ENCODE data around the gene PAQR9.

Gene PAQR9

GRCh38 chr3:142962520-142963233 is 797 bp downstream of the PAQR9 start:
- no peak for ATAC-seq (ENCODE audit: insufficient read depth, low read depth)

DNA sequence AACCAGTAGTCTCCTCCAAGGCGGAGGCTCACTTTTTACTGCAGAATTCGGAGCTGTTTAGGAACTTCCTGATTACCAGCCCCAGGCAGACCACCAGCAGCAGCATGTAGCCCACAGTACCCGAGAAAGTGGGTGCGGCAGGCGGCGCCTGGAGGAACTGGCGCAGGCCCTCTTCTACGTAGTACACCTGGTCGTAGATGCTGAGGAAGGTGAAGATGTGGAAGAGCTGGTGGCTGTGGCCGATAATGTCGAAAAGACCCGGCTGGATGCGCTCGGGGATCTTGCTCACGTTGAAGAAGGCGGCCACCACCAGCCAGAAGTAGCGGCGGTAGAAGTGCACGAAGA is 1.3 kb downstream of the PAQR9 start:
- Histone ChIP-seq H3K9ac (ENCODE audit: low read depth, low read length) (no peak overlapping the region), H3K79me2 (ENCODE audit: insufficient read depth, low read length) (no peaks in the 10 kb centered on the region), H3K4me1 (ENCODE audit: insufficient read depth, low read length) (no peaks in the 10 kb centered on the region), H4K20me1 (ENCODE audit: insufficient read depth, low read length) (no peaks in the 10 kb centered on the region), H3K27me3 (ENCODE audit: insufficient read depth, low read length, poor library complexity) (peaks cover 20% of the 10 kb centered on the region), H3K36me3 (ENCODE audit: insufficient read depth, low read length) (no peaks in the 10 kb centered on the region), H3K4me2 (ENCODE audit: insufficient read depth, low read length) (no peak overlapping the region), H2AFZ (ENCODE audit: low read depth, low read length) (no peak overlapping the region), H3K4me3 (ENCODE audit: low read depth in 1 of 2, low read length in 2 of 2) (no peak overlapping the region), H3K9me3 (ENCODE audit: insufficient read depth, low read length, severe bottlenecking) (no peaks in the 10 kb centered on the region), H3K27ac (ENCODE audit: low read length) (no peak overlapping the region)
- DNase-seq (no peak), ATAC-seq (ENCODE audit: insufficient read depth, low read depth) (no peak)
- TF ChIP-seq, protein P1, sequence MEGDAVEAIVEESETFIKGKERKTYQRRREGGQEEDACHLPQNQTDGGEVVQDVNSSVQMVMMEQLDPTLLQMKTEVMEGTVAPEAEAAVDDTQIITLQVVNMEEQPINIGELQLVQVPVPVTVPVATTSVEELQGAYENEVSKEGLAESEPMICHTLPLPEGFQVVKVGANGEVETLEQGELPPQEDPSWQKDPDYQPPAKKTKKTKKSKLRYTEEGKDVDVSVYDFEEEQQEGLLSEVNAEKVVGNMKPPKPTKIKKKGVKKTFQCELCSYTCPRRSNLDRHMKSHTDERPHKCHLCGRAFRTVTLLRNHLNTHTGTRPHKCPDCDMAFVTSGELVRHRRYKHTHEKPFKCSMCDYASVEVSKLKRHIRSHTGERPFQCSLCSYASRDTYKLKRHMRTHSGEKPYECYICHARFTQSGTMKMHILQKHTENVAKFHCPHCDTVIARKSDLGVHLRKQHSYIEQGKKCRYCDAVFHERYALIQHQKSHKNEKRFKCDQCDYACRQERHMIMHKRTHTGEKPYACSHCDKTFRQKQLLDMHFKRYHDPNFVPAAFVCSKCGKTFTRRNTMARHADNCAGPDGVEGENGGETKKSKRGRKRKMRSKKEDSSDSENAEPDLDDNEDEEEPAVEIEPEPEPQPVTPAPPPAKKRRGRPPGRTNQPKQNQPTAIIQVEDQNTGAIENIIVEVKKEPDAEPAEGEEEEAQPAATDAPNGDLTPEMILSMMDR (IDR thresholded peaks at IDR 0.05; ENCODE audit: borderline replicate concordance, extremely low read depth, low read length, poor library complexity, severe bottlenecking) = no peak
- no peak for TF ChIP-seq EZH2 (IDR thresholded peaks at IDR 0.05; ENCODE audit: borderline replicate concordance, low read depth, low read length, severe bottlenecking)

More at GRCh38 chr3:142962520-142963233, 797 bp downstream of the PAQR9 start:
- no peak overlapping the region for H3K9ac ChIP-seq (ENCODE audit: low read depth, low read length)
- no peak for DNase-seq
- no peak overlapping the region for H3K27ac ChIP-seq (ENCODE audit: low read length)
- H3K9me3 ChIP-seq (ENCODE audit: insufficient read depth, low read length, severe bottlenecking) = no peaks in the 10 kb centered on the region
- H3K4me2 ChIP-seq (ENCODE audit: insufficient read depth, low read length) = no peak overlapping the region
- no peak overlapping the region for H3K4me3 ChIP-seq (ENCODE audit: low read depth in 1 of 2, low read length in 2 of 2)
- TF ChIP-seq, protein P1 (IDR thresholded peaks at IDR 0.05; ENCODE audit: borderline replicate concordance, extremely low read depth, low read length, poor library complexity, severe bottlenecking) = no peak
- no peak for TF ChIP-seq EZH2 (IDR thresholded peaks at IDR 0.05; ENCODE audit: borderline replicate concordance, low read depth, low read length, severe bottlenecking)
- H2AFZ ChIP-seq (ENCODE audit: low read depth, low read length) = no peak overlapping the region
- H3K4me1 ChIP-seq (ENCODE audit: insufficient read depth, low read length) = no peaks in the 10 kb centered on the region
- H3K79me2 ChIP-seq (ENCODE audit: insufficient read depth, low read length) = no peaks in the 10 kb centered on the region
- H3K36me3 ChIP-seq (ENCODE audit: insufficient read depth, low read length) = no peaks in the 10 kb centered on the region
- peaks cover 14% of the 10 kb centered on the region for H3K27me3 ChIP-seq (ENCODE audit: insufficient read depth, low read length, poor library complexity)
- H4K20me1 ChIP-seq (ENCODE audit: insufficient read depth, low read length) = no peaks in the 10 kb centered on the region

- Histone ChIP-seq H3K9me3 (ENCODE audit: insufficient read depth, low read length, severe bottlenecking) (no peaks in the 10 kb centered on the region), H4K20me1 (ENCODE audit: insufficient read depth, low read length) (no peaks in the 10 kb centered on the region), H3K4me2 (ENCODE audit: insufficient read depth, low read length) (no peak overlapping the region), H3K79me2 (ENCODE audit: insufficient read depth, low read length) (no peaks in the 10 kb centered on the region), H2AFZ (ENCODE audit: low read depth, low read length) (no peak overlapping the region), H3K4me1 (ENCODE audit: insufficient read depth, low read length) (no peaks in the 10 kb centered on the region), H3K27me3 (ENCODE audit: insufficient read depth, low read length, poor library complexity) (peaks cover 25% of the 10 kb centered on the region), H3K27ac (ENCODE audit: low read length) (no peak overlapping the region), H3K4me3 (ENCODE audit: low read depth in 1 of 2, low read length in 2 of 2) (no peak overlapping the region), H3K36me3 (ENCODE audit: insufficient read depth, low read length) (no peaks in the 10 kb centered on the region), H3K9ac (ENCODE audit: low read depth, low read length) (no peak overlapping the region)
- ATAC-seq (ENCODE audit: insufficient read depth, low read depth) (no peak), DNase-seq (no peak)
- TF ChIP-seq EZH2 (IDR thresholded peaks at IDR 0.05; ENCODE audit: borderline replicate concordance, low read depth, low read length, severe bottlenecking) = no peak
- TF ChIP-seq, protein P1 (IDR thresholded peaks at IDR 0.05; ENCODE audit: borderline replicate concordance, extremely low read depth, low read length, poor library complexity, severe bottlenecking) = no peak
Measured at GRCh38 chr3:142961539-142961938, 1.9 kb downstream of the PAQR9 start.

All from DND-41 (cell line).